HL-60 (cell line): ENCODE data around the gene TYROBP.
"Not testable (repeated sequence)": the region's sequence is repeated elsewhere in the genome, so short reads cannot be mapped to it uniquely, and the experiment has no call there.

Source experiments
- CTCF ChIP-seq: IDR thresholded peaks from one replicate; pipeline ENCODE4 v1.5.1; 2011; ENCODE audit warnings: low read length, control low read depth, inconsistent platforms; ENCODE audit not compliant: insufficient read depth
- POLR2AphosphoS5 ChIP-seq: IDR thresholded peaks from 2 replicates; pipeline ENCODE4 v1.6.1; 2012; ENCODE audit warnings: low read depth

DNA sequence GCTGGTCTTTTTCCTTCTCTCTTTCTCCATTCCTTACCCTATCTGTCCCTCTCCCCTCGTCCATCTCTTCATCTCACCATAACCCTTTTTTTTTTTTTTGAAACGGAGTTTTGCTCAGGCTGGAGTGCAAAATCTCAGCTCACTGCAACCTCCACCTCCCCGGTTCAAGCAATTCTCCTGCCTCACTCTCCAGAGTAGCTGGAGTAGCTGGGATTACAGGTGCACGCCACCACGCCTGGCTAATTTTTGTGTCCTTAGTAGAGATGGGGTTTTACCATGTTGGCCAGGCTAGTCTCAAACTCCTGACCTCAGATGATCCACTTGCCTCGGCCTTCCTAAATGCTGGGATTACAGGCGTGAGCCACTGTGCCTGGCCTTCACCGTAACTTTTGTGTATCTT is 49.3 kb upstream of the TYROBP start:
- TF ChIP-seq POLR2AphosphoS5, CTCF: not testable (repeated sequence)
